H1 (cell line): ENCODE results near the gene ITPKC. TPM values are rescaled to one million over a fixed set of nuclear protein-coding genes. Genes with fewer than 3 reads are reported as not detected.

Source experiments
- CTCF ChIA-PET: fragments of 300-600 bp; sonication (Branson Sonifier 250); formaldehyde crosslinking; loops from one replicate; lab custom pipeline; 2021; ENCODE audit not compliant: partially characterized antibody; lab: Charles Lee
- POLR2A ChIA-PET: fragments of 300-600 bp; sonication (Branson Sonifier 250); formaldehyde crosslinking; loops from one replicate; lab custom pipeline; 2021; ENCODE audit warnings: inconsistent platforms; ENCODE audit not compliant: partially characterized antibody; lab: Charles Lee
- DNase-seq, 2 experiments: peaks; one replicate each; pipeline versions ENCODE4 v3.0.0 to v3.0.0-alpha.2; 2010 to 2022; ENCODE audit warnings: low spot score in 2 of 2, low read depth in 1 of 2, mixed read lengths in 1 of 2
- FAIRE-seq: peaks from 2 replicates; lab custom pipeline; 2011; peaks lifted over from hg19 to GRCh38; lab: Jason Lieb, UNC
- H2AFZ ChIP-seq: 2 replicates; pipeline ENCODE4 v1.8.1; 2012; ENCODE audit warnings: low read length, inconsistent platforms
- H2AK5ac ChIP-seq: 2 replicates; pipeline ENCODE4 v1.6.1; 2013; ENCODE audit warnings: low read depth, low read length
- H2BK120ac ChIP-seq: replicated peaks from 2 replicates; pipeline ENCODE3; 2013; ENCODE audit warnings: low read depth, low read length, inconsistent platforms
- H2BK12ac ChIP-seq: 2 replicates; pipeline ENCODE4 v1.6.1; 2013; ENCODE audit warnings: low read depth, low read length
- H2BK15ac ChIP-seq: 2 replicates; pipeline ENCODE4 v1.6.1; 2013; ENCODE audit warnings: low read length
- H2BK20ac ChIP-seq: 2 replicates; pipeline ENCODE4 v1.6.1; 2013; ENCODE audit warnings: low read length
- H2BK5ac ChIP-seq: 2 replicates; pipeline ENCODE4 v1.6.1; 2013; ENCODE audit warnings: low read depth, low read length
- H3K14ac ChIP-seq: 2 replicates; pipeline ENCODE4 v1.6.1; 2013; ENCODE audit warnings: inconsistent platforms; ENCODE audit not compliant: insufficient read length
- H3K18ac ChIP-seq: 2 replicates; pipeline ENCODE4 v1.6.1; 2013; ENCODE audit warnings: low read length; ENCODE audit errors: extremely low read depth
- H3K23ac ChIP-seq: 2 replicates; pipeline ENCODE4 v1.6.1; 2013; ENCODE audit warnings: inconsistent platforms; ENCODE audit not compliant: insufficient read length
- H3K23me2 ChIP-seq: 2 replicates; pipeline ENCODE4 v1.6.1; 2013; ENCODE audit warnings: low read depth, low read length
- H3K27ac ChIP-seq: 2 replicates; pipeline ENCODE4 v1.6.1; 2011; ENCODE audit warnings: low read depth, low read length, inconsistent platforms
- H3K27me3 ChIP-seq, 4 experiments: replicated peaks in 1 of 4; 1 replicate in 1 of 4; 2 replicates in 3 of 4; pipeline versions ENCODE4 v1.6.1 to v1.8.1; 2011 to 2013; ENCODE audit warnings: low read length in 3 of 4, mild to moderate bottlenecking in 3 of 4, inconsistent platforms in 2 of 4, mixed read lengths in 2 of 4, moderate library complexity in 1 of 4; ENCODE audit not compliant: control insufficient read depth in 3 of 4, insufficient read depth in 3 of 4; ENCODE audit errors: extremely low read depth in 1 of 4
- H3K36me3 ChIP-seq, 4 experiments: 2 replicates each; pipeline versions ENCODE4 v1.6.1 to v1.8.1; 2011 to 2013; ENCODE audit warnings: mild to moderate bottlenecking in 4 of 4, low read length in 3 of 4, moderate library complexity in 2 of 4, control low read depth in 1 of 4, inconsistent platforms in 1 of 4; ENCODE audit not compliant: insufficient read depth in 4 of 4, control insufficient read depth in 2 of 4
- H3K4ac ChIP-seq: replicated peaks from 2 replicates; pipeline ENCODE3; 2013; ENCODE audit warnings: low read length, low read depth, mixed read lengths, inconsistent platforms; ENCODE audit not compliant: insufficient read length
- H3K4me1 ChIP-seq, 4 experiments: replicated peaks in 1 of 4; 1 replicate in 1 of 4; 2 replicates in 3 of 4; pipeline versions ENCODE4 v1.6.1 to v1.8.1; 2011 to 2013; ENCODE audit warnings: low read length in 3 of 4, inconsistent platforms in 2 of 4, mixed read lengths in 1 of 4; ENCODE audit not compliant: insufficient read depth in 4 of 4, control insufficient read depth in 3 of 4
- H3K4me2 ChIP-seq, 2 experiments: 2 replicates each; pipeline versions ENCODE4 v1.6.1 to v1.8.1; 2011 to 2013; ENCODE audit warnings: low read depth in 2 of 2, low read length in 2 of 2, control low read depth in 1 of 2, inconsistent platforms in 1 of 2, mild to moderate bottlenecking in 1 of 2; ENCODE audit not compliant: insufficient read depth in 1 of 2
- H3K4me3 ChIP-seq, 4 experiments: fragments of 200-600, 300-600 bp in 1 of 4; sonication (generic), shearing (Covaris generic), sonication (Bioruptor Twin) in 1 of 4; 2 replicates each; pipeline versions ENCODE4 v1.5.1 to v1.8.1; 2011 to 2016; ENCODE audit warnings: low read length in 4 of 4, low read depth in 3 of 4, control low read depth in 2 of 4, inconsistent platforms in 2 of 4, mild to moderate bottlenecking in 2 of 4, mixed read lengths in 1 of 4, moderate library complexity in 1 of 4; ENCODE audit not compliant: insufficient read depth in 2 of 4; ENCODE audit errors: extremely low read depth in 1 of 4
- H3K56ac ChIP-seq: replicated peaks from 2 replicates; pipeline ENCODE3; 2013; ENCODE audit warnings: low read depth, mild to moderate bottlenecking, mixed read lengths, low read length, inconsistent platforms; ENCODE audit not compliant: insufficient read length
- H3K79me1 ChIP-seq: 2 replicates; pipeline ENCODE4 v1.6.1; 2013; ENCODE audit warnings: low read depth, low read length, control low read depth
- H3K79me2 ChIP-seq, 2 experiments: 2 replicates each; pipeline versions ENCODE4 v1.6.1 to v1.8.1; 2012 to 2013; ENCODE audit warnings: low read length in 2 of 2, mild to moderate bottlenecking in 2 of 2, inconsistent platforms in 1 of 2; ENCODE audit not compliant: insufficient read depth in 2 of 2, control insufficient read depth in 1 of 2
- H3K9ac ChIP-seq, 4 experiments: replicated peaks in 1 of 4; 1 replicate in 1 of 4; 2 replicates in 3 of 4; pipeline versions ENCODE4 v1.6.1 to v1.8.1; 2011 to 2013; ENCODE audit warnings: low read depth in 3 of 4, low read length in 3 of 4, control low read depth in 2 of 4, mild to moderate bottlenecking in 2 of 4, moderate library complexity in 2 of 4, inconsistent platforms in 1 of 4; ENCODE audit errors: extremely low read depth in 1 of 4
- H3K9me3 ChIP-seq, 2 experiments: 2 replicates each; pipeline versions ENCODE4 v1.6.1 to v1.8.1; 2012 to 2013; ENCODE audit warnings: mild to moderate bottlenecking in 2 of 2, moderate library complexity in 2 of 2, control low read depth in 1 of 2, inconsistent platforms in 1 of 2, low read depth in 1 of 2, low read length in 1 of 2, mixed read lengths in 1 of 2; ENCODE audit not compliant: insufficient read depth in 2 of 2
- H4K20me1 ChIP-seq, 2 experiments: replicated peaks in 1 of 2; 2 replicates each; pipeline versions ENCODE3 to v1.8.1; 2011 to 2013; ENCODE audit warnings: inconsistent platforms in 2 of 2, low read length in 2 of 2, mild to moderate bottlenecking in 1 of 2; ENCODE audit not compliant: insufficient read depth in 2 of 2, control insufficient read depth in 1 of 2
- H4K5ac ChIP-seq: 2 replicates; pipeline ENCODE4 v1.6.1; 2013; ENCODE audit warnings: low read length, low read depth, mixed read lengths, inconsistent platforms; ENCODE audit not compliant: insufficient read length
- H4K8ac ChIP-seq: 2 replicates; pipeline ENCODE4 v1.8.0; 2013; ENCODE audit warnings: mild to moderate bottlenecking, moderate library complexity, low read length, inconsistent platforms; ENCODE audit not compliant: insufficient read depth; ENCODE audit errors: extremely low read depth
- H4K91ac ChIP-seq: replicated peaks from 2 replicates; pipeline ENCODE3; 2013; ENCODE audit warnings: low read length, mixed read lengths, inconsistent platforms; ENCODE audit not compliant: insufficient read length
- BACH1 ChIP-seq: IDR thresholded peaks from 2 replicates; pipeline ENCODE4 v1.6.1; 2012; ENCODE audit warnings: low read length, improper control_type of control experiment
- CBX8 ChIP-seq: fragments of 300-800, 300-1000 bp; sonication (generic); IDR thresholded peaks from 2 replicates; pipeline ENCODE4 v1.7.1; 2016; ENCODE audit warnings: low read depth, low read length, borderline replicate concordance
- WGBS, 2 experiments: shearing (Covaris generic) in 1 of 2; methylation state at CpG; one replicate each; pipeline versions ENCODE4 v1.1.6 to v1.1.7; 2013 to 2015; ENCODE audit warnings: low lambda C conversion rate in 2 of 2, mixed read lengths in 2 of 2, inconsistent platforms in 1 of 2, low coverage in 1 of 2, missing lambda C conversion rate in 1 of 2; ENCODE audit not compliant: insufficient replicate concordance in 2 of 2, insufficient coverage in 1 of 2, insufficient read length in 1 of 2; ENCODE audit errors: extremely low coverage in 1 of 2, missing lambda C conversion rate in 1 of 2; 5-methylcytosine and 5-hydroxymethylcytosine counted together
- polyA plus RNA-seq, 7 experiments: library from polyadenylated mRNA; depleted of rRNA in 3 of 7; stranded (reverse) in 5 of 7; unstranded in 2 of 7; fragments of >200 nt in 5 of 7; fragments of 200-250 nt in 2 of 7; gene quantifications; 1 replicate in 5 of 7; 2 replicates in 1 of 7; 4 replicates in 1 of 7; pipeline versions ENCODE4 v1.2.1 to v1.2.3, GENCODE V29; 2011 to 2013; ENCODE audit warnings: missing spikeins in 2 of 7, mixed read lengths in 2 of 7
- total RNA-seq: library from RNA; stranded (reverse); fragmentation: NEBNext Ultra II Directional; extraction: Animal tissue kit (Norgen Biotek cat#: 25700); gene quantifications from 2 replicates; pipeline ENCODE4 v1.2.1, GENCODE V29; 2021

The ITPKC gene
- total and polyA plus RNA-seq, 2 of the 8 experiments (the other 6 are each of a cell fraction or from before 2014, with no cell fraction given): 5.2 to 8.9 TPM

- TF ChIP-seq CBX8: no peak
- no peak for TF ChIP-seq BACH1
- H3K56ac ChIP-seq: no peak overlapping the region
- no peak overlapping the region for H4K8ac ChIP-seq
- H2BK12ac ChIP-seq: no peak overlapping the region
- ChIA-PET CTCF (interaction anchor here (1.9 kb wide), 1 partner anchor 13 kb away, joined by 6 read pairs; the partner anchor contains the start of gene EGLN2), POLR2A (interaction anchor here (1.3 to 4.0 kb wide), 5 partner anchors 8 to 36 kb away, joined by 3 to 22 read pairs (median 8); partner anchors contain the start of genes EGLN2 and RAB4B)
- FAIRE-seq (no peak), DNase-seq (no peak)
- 0 out of 2 replicates have a peak overlapping the region, but pooled peaks have one; percentile 45 for H3K27ac ChIP-seq
- no peaks in the 10 kb centered on the region for H3K9me3 ChIP-seq
- H2AFZ ChIP-seq: no peak overlapping the region
- H3K23me2 ChIP-seq: no peaks in the 10 kb centered on the region
- H3K14ac ChIP-seq: no peak overlapping the region
- no peak overlapping the region for H2BK5ac ChIP-seq
- no peaks in the 10 kb centered on the region for H3K4me1 ChIP-seq
- 0 out of 2 replicates have a peak overlapping the region, but pooled peaks have one; percentile 29 for H2BK15ac ChIP-seq
- WGBS, 2 experiments: 91% methylated on average over 1 of the region's 1 CpG; no CpG with 5 or more reads in 1 of the 2 experiments
- H4K91ac ChIP-seq: no peak overlapping the region
- H3K18ac ChIP-seq: no peak overlapping the region
- H2AK5ac ChIP-seq: no peak overlapping the region
- no peak overlapping the region for H4K5ac ChIP-seq
- no peaks in the 10 kb centered on the region for H4K20me1 ChIP-seq
- H3K4me3 ChIP-seq: no peak overlapping the region
- H3K36me3 ChIP-seq: no peaks in the 10 kb centered on the region
- no peak overlapping the region for H3K4ac ChIP-seq
- no peak overlapping the region for H2BK20ac ChIP-seq
- H3K79me2 ChIP-seq: no peaks in the 10 kb centered on the region
- peak overlapping the region in 1 of 4 experiments; percentile 37; a peak in 1 of 7 replicates for H3K9ac ChIP-seq
- no peak overlapping the region for H3K23ac ChIP-seq
- H3K4me2 ChIP-seq: no peak overlapping the region
- no peaks in the 10 kb centered on the region for H3K79me1 ChIP-seq
- H3K27me3 ChIP-seq: no peaks in the 10 kb centered on the region
- no peak overlapping the region for H2BK120ac ChIP-seq
These were observed 68.6 kb downstream of the ITPKC start for GRCh38 chr19:40785526-40785925.
